Loucy (cell line): Measurements from ENCODE around the gene FABP1.

Experiments
- H2AFZ ChIP-seq: fragments of 200-600 bp; sonication (generic); 2 replicates; pipeline ENCODE4 v1.6.0; 2016; ENCODE audit warnings: antibody characterized with exemption, mild to moderate bottlenecking, low read length, moderate library complexity
- H3F3A ChIP-seq: fragments of 200-600 bp; 2 replicates; pipeline ENCODE4 v1.6.0; 2016; ENCODE audit warnings: antibody characterized with exemption, low read depth, mild to moderate bottlenecking
- H3K27me3 ChIP-seq: fragments of 200-600 bp; sonication (generic); 2 replicates; pipeline ENCODE4 v1.6.1; 2014; ENCODE audit warnings: low read length, mild to moderate bottlenecking; ENCODE audit not compliant: insufficient read depth, poor library complexity, severe bottlenecking
- H3K36me3 ChIP-seq: fragments of 200-600 bp; sonication (generic); 2 replicates; pipeline ENCODE4 v1.6.1; 2016; ENCODE audit warnings: low read length; ENCODE audit not compliant: insufficient read depth
- H3K4me1 ChIP-seq: fragments of 200-600 bp; sonication (generic); 2 replicates; pipeline ENCODE4 v1.5.1; 2014; ENCODE audit warnings: low read length, mild to moderate bottlenecking; ENCODE audit not compliant: insufficient read depth, poor library complexity, severe bottlenecking
- H3K4me2 ChIP-seq: fragments of 200-600 bp; sonication (generic); 2 replicates; pipeline ENCODE4 v1.6.0; 2014; ENCODE audit warnings: antibody characterized with exemption, low read length, low read depth, mild to moderate bottlenecking; ENCODE audit not compliant: poor library complexity, severe bottlenecking
- H3K4me3 ChIP-seq: fragments of 200-600 bp; sonication (generic); 2 replicates; pipeline ENCODE4 v1.5.1; 2014; ENCODE audit warnings: low read length, mild to moderate bottlenecking, mixed read lengths; ENCODE audit not compliant: poor library complexity, severe bottlenecking
- H3K79me2 ChIP-seq: fragments of 200-600 bp; sonication (generic); 2 replicates; pipeline ENCODE4 v1.6.1; 2014; ENCODE audit warnings: low read length; ENCODE audit not compliant: insufficient read depth
- H3K9ac ChIP-seq: fragments of 200-600 bp; sonication (generic); 2 replicates; pipeline ENCODE4 v1.6.0; 2014; ENCODE audit warnings: mild to moderate bottlenecking, low read depth, low read length, moderate library complexity; ENCODE audit not compliant: poor library complexity, severe bottlenecking
- H3K9me2 ChIP-seq: fragments of 200-600 bp; sonication (generic); replicated peaks from 2 replicates; pipeline ENCODE4 v1.6.1; 2016; ENCODE audit warnings: low read depth, low read length, mixed read lengths
- H3K9me3 ChIP-seq: fragments of 200-600 bp; sonication (generic); 2 replicates; pipeline ENCODE4 v1.6.1; 2014; ENCODE audit warnings: mild to moderate bottlenecking, antibody characterized with exemption, low read length, low read depth; ENCODE audit not compliant: insufficient read depth
- H4K20me1 ChIP-seq: fragments of 200-600 bp; sonication (generic); 2 replicates; pipeline ENCODE4 v1.6.0; 2014; ENCODE audit warnings: antibody characterized with exemption, low read length, mild to moderate bottlenecking; ENCODE audit not compliant: insufficient read depth, poor library complexity, severe bottlenecking
- CTCF ChIP-seq: fragments of 200-600 bp; sonication (generic); conservative IDR thresholded peaks from 2 replicates; pipeline ENCODE4 v1.5.1; 2014; ENCODE audit warnings: mild to moderate bottlenecking, antibody characterized with exemption, low read length
- EZH2phosphoT487 ChIP-seq: fragments of 200-600 bp; IDR thresholded peaks from 2 replicates; pipeline ENCODE4 v1.6.1; 2018; ENCODE audit warnings: antibody characterized with exemption, mild to moderate bottlenecking, moderate library complexity, borderline replicate concordance

Gene FABP1

GRCh38 chr2:88125344-88125923, 2.4 kb downstream of the FABP1 start:
- Histone ChIP-seq H3F3A (no peaks in the 10 kb centered on the region), H3K9ac (no peak overlapping the region), H3K4me2 (no peak overlapping the region), H3K4me3 (no peak overlapping the region), H3K9me3 (no peaks in the 10 kb centered on the region), H3K36me3 (no peaks in the 10 kb centered on the region), H4K20me1 (no peaks in the 10 kb centered on the region), H3K4me1 (no peaks in the 10 kb centered on the region), H3K79me2 (no peaks in the 10 kb centered on the region), H3K9me2 (no peaks in the 10 kb centered on the region), H2AFZ (no peak overlapping the region), H3K27me3 (no peaks in the 10 kb centered on the region)
- TF ChIP-seq EZH2phosphoT487: no peak
- TF ChIP-seq CTCF: no peak

GRCh38 chr2:88123975-88124917, 3.6 kb downstream of the FABP1 start:
- Histone ChIP-seq H3K79me2 (no peaks in the 10 kb centered on the region), H3K36me3 (no peaks in the 10 kb centered on the region), H3F3A (no peaks in the 10 kb centered on the region), H2AFZ (no peak overlapping the region), H3K4me2 (no peak overlapping the region), H4K20me1 (no peaks in the 10 kb centered on the region), H3K9ac (no peak overlapping the region), H3K4me3 (no peak overlapping the region), H3K4me1 (no peaks in the 10 kb centered on the region), H3K9me3 (no peaks in the 10 kb centered on the region), H3K27me3 (no peaks in the 10 kb centered on the region), H3K9me2 (no peaks in the 10 kb centered on the region)
- TF ChIP-seq EZH2phosphoT487: no peak
- no peak for TF ChIP-seq CTCF

- Histone ChIP-seq H3K4me1 (no peaks in the 10 kb centered on the region), H3K79me2 (no peaks in the 10 kb centered on the region), H3K4me3 (no peak overlapping the region), H3K27me3 (no peaks in the 10 kb centered on the region), H3K9me3 (no peaks in the 10 kb centered on the region), H2AFZ (no peak overlapping the region), H3F3A (no peaks in the 10 kb centered on the region), H3K9ac (no peak overlapping the region), H3K36me3 (no peaks in the 10 kb centered on the region), H4K20me1 (no peaks in the 10 kb centered on the region), H3K4me2 (no peak overlapping the region), H3K9me2 (no peaks in the 10 kb centered on the region)
- TF ChIP-seq EZH2phosphoT487 (no peak), CTCF (no peak)
These were observed 4.5 kb downstream of the FABP1 start for GRCh38 chr2:88123164-88123974.
